Keratinocyte (primary cell): ENCODE measurements around the gene AJAP1.

Experiments used
- CTCF ChIP-seq, 3 experiments: IDR thresholded peaks in 1 of 3; conservative IDR thresholded peaks in 1 of 3; optimal IDR thresholded peaks in 1 of 3; 2 replicates in 2 of 3; 3 replicates in 1 of 3; pipeline versions ENCODE3 to v1.5.1; 2011; ENCODE audit warnings: low read length in 3 of 3, mild to moderate bottlenecking in 3 of 3, moderate library complexity in 2 of 3, control low read depth in 1 of 3, inconsistent platforms in 1 of 3; ENCODE audit not compliant: insufficient read depth in 2 of 3; ENCODE audit errors: extremely low read depth in 1 of 3
- EZH2 ChIP-seq: IDR thresholded peaks from one replicate; pipeline ENCODE4 v1.6.1; 2012; ENCODE audit warnings: inconsistent platforms, mild to moderate bottlenecking, low read length, moderate library complexity

DNA sequence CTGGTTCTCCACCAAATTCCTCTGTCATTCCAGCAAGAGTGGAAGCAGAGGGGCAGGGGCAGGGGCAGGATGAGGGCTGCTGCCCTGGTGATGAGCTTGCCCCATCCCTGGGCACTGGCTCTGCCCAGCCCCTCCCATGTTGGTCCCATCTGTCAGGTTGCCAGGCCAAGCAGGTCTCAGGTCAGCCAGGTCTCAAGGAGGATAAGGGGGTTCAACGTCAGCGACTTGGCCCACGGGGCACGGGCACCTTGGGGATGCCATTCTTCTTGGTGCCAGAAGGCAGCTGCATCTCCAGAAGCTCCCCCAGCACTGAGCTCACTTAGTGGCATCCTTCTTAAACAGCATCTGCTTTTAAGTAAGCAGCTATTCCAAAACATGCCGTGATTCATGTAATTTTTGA lies 133.1 kb downstream of the AJAP1 start:
- TF ChIP-seq CTCF (optimal IDR thresholded peaks at IDR 0.05 in 1 of 3, IDR thresholded peaks at IDR 0.05 in 1 of 3, conservative IDR thresholded peaks at IDR 0.05 in 1 of 3; ENCODE audit: extremely low read depth in 1 of 3, insufficient read depth in 2 of 3, low read length in 3 of 3) (no peak), EZH2 (no peak)
